SIG-M5 treated with dmso at 0.1 percent for 504 hours (cell line): ENCODE results near the gene CLK3.
"Not testable (repeated sequence)": the region's sequence is repeated elsewhere in the genome, so short reads cannot be mapped to it uniquely, and the experiment has no call there.

ENCODE experiments used
- DNase-seq: peaks from one replicate; lab custom pipeline; 2025; ENCODE audit not compliant: unreplicated experiment; lab: John Stamatoyannopoulos, UW

CLK3 gene

DNA sequence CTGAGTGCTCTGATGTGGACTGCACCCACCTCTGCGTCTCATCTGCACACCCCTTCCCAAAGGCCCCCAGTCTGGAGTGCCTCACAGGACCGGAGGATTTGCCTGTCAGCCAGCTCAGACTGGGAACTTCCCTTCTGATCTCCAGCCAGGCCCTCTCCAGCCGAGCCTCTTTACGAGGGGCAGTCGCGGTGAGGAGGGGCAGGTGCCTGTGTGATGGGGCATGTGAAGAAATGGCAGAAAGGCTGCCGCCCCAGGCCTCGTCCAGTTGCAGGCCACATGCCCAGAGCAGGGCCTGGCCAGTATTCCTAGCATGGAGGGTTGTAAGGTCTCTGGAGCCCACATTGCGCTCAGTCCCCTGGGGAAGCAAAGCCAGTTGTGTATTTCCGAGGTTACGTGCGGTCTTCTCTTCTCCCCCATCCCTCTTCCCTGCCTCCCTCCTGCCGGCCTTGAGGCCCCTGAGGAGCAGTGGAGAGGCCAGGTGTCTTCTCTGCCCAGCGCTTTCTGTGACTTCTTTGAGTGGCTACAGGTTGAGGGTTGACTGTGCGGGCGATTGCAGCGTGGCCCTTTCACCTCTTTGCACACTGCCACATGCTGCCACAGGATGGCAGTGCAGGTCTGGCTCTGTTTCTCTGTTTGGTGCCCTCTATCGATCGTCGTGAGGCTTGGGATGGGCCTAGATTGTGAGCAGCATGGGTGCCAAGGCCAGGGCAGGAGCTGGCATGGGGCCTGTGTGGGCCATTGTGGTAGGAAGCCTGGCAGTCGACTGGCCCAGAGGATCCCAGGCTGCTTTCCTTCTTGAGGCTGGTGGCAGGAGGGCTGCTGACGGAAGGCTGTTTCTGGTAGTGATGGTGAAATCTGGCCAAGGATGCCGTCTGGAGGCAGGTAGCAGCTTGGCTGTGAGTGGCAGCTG lies 5.3 kb downstream of the CLK3 start:
- DNase-seq = peak; percentile 86

GRCh38 chr15:74621546-74621920 lies 5.9 kb downstream of the CLK3 start:
- no peak for DNase-seq

GRCh38 chr15:74621936-74622335 lies 6.3 kb downstream of the CLK3 start:
- DNase-seq = no peak

DNA sequence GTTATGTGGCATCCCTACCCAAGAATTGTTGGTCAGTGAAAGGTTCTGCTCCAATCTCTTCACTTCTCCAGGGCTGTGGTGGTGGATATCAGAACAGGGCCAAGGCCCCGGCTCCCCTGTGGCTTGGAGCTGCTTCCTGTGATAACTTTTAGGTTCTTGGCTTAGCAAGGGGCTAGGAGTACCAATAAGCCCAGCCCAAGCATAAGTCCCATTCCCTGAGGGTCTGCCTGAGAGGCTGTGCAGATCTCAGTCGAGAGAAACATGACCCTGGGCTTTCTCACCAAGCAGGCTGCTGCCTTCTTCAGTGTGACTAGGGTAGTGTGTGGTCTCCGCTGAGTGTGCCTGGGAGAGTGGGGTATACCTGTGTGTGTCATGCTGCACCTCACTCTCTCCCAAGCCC lies 7.1 kb downstream of the CLK3 start:
- no peak for DNase-seq

GRCh38 chr15:74624020-74624602 lies 8.5 kb downstream of the CLK3 start:
- DNase-seq = no peak

DNA sequence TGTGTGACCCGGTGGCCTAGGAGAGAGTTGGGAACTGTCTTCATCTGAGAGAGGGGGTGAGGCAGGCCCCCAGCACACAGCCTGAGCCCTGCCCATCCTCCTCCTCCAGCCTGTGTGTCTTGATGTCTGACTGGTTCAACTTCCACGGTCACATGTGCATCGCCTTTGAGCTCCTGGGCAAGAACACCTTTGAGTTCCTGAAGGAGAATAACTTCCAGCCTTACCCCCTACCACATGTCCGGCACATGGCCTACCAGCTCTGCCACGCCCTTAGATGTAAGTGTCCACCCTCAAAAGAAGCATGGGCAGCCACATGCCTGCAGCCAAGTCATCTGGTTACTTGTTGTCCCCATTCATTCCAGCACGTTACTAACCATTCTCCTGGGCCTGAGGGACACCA lies 10.1 kb downstream of the CLK3 start:
- DNase-seq = no peak

DNA sequence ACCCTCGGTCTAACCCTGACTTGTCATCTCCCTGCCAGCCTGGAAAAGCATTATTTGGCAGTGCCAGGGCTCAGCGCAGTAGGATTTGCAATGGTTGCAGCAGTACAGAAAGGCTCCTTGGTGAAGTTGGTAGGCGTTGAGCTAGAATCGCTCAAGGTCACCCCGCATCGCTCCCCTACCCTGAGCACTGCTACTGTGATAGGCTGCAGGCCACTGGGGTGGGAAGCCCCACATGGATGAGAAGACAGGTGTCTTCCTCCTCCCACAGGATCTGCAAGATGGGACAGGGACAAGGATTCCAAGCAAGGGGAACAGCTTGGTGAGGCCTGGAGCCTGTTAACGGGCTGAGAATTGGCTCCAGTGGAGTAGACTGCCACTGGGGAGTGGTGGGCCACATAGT lies 10.7 kb downstream of the CLK3 start:
- DNase-seq = no peak

- DNase-seq = peak; percentile 7
Observed at GRCh38 chr15:74626752-74627692, 11.4 kb downstream of the CLK3 start.

- no peak for DNase-seq
Observed at GRCh38 chr15:74627766-74628165, 12.1 kb downstream of the CLK3 start.

DNA sequence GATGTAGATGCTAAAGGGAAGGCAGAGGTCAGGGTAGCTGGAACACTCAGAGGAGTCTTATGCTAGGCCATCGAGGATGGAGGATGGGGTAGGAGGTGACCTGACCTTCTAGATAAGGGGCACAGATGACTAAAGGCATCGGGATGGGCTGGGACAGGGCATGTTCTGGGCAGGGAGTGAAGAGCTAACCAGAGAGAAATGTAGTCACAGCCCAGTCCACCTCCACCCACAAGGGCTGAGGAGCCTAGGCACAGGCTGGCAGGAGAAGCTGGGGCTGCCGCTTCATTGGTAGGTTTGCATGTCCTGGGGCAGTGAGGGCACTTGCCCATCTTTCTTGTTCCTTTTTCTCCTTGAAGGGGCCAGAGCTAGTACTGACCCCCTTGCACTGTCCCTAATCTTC lies 12.6 kb downstream of the CLK3 start:
- DNase-seq = no peak

GRCh38 chr15:74628949-74629348 lies 13.3 kb downstream of the CLK3 start:
- no peak for DNase-seq

DNA sequence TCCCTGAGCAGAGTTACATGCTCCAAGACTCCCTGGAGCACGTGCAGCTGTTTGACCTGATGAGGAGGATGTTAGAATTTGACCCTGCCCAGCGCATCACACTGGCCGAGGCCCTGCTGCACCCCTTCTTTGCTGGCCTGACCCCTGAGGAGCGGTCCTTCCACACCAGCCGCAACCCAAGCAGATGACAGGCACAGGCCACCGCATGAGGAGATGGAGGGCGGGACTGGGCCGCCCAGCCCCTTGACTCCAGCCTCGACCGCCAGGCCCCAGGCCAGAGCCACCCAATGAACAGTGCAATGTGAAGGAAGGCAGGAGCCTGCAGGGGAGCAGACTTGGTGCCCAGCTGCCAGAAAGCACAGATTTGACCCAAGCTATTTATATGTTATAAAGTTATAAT lies 14.1 kb downstream of the CLK3 start:
- DNase-seq = not testable (repeated sequence)

- DNase-seq = no peak
Observed at GRCh38 chr15:74630284-74631086, 14.8 kb downstream of the CLK3 start.

DNA sequence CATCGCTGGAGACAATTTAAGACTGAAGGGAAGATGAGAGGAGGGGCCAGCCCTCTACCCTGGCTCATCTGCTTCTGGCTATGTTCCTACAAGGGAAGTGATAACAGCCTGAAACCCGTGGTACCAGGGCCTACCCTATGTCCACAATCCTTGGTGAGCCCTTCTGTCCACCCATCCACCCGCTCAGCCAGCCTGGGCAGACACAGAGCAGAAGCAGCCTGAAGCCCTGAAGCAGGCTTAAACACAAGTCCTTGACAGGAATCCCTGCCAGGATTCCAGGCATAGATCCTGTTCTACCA lies 15.4 kb downstream of the CLK3 start:
- DNase-seq = no peak

GRCh38 chr15:74631408-74631807 lies 15.8 kb downstream of the CLK3 start:
- no peak for DNase-seq

DNA sequence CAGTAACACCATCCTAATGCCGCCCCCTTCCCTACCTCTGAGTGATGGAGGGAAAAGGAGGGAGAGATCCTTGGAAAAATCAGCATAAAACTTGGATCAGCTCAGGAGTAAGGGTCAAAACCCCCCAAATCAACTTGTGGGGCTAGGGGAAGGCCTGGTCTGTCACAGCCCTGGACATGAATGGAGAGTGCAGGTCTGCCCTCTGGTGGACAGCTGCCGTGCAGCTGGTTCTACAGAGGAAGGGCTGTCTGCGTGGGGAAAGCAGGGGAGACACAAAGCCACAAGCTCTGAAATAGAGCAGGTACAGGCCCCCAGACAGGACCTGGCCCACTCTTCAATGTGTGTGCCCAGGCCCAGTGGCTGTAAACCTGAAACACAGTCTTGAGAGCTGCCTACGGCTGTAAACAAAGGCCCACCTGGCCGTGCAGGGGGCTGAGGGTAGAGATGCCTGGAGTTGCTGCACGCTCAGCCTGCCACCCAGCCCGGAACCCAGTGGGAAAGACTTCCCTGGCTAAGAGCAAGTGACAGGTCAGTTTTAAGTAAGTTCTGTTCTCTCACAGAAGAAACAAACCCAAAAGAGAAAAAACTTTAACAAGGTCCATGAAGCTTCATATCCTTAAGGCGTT lies 16.4 kb downstream of the CLK3 start:
- peak; percentile 38 for DNase-seq

DNA sequence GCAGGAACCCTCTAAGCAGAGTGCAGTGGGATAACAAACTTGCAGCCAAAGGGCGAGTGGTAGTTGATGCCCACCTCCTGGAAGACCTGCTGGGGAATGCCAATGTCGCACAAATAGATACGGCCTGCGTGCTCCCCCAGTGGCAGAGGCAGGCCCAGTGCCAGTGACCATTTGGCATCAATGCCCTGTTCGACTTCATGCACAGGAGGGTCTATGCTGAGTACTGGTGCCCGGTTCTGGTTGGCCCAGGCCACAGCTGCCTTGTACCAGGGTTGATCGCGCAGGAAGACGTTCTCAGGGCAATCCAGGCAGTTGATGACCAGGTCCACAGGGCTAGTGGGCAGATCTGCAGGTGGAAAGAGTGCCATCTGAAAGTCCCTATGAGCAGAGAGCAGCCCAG lies 17.0 kb downstream of the CLK3 start:
- no peak for DNase-seq

- no peak for DNase-seq
Observed at GRCh38 chr15:74633781-74634180, 18.1 kb downstream of the CLK3 start.

- DNase-seq = peak; percentile 67
Observed at GRCh38 chr15:74635228-74635627, 19.6 kb downstream of the CLK3 start.

DNA sequence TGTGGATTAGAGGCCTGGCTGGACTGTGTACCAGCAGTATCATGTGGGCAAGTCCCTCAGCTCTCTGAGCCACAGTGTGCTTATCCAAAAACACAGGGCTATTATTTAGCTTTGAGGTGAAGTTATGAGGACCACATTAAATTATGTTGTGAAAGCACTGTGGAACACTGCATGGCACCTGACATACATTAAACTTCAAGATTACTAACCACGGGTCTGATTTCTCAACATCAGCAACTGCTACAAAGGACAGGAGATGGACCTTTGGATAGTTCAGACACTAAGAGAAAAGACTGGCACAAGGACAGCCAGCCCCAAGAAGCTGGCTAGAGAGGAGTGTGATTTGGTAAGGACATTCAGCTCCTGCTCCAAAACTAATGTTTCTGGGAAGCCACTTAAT lies 21.3 kb downstream of the CLK3 start:
- DNase-seq = no peak

DNA sequence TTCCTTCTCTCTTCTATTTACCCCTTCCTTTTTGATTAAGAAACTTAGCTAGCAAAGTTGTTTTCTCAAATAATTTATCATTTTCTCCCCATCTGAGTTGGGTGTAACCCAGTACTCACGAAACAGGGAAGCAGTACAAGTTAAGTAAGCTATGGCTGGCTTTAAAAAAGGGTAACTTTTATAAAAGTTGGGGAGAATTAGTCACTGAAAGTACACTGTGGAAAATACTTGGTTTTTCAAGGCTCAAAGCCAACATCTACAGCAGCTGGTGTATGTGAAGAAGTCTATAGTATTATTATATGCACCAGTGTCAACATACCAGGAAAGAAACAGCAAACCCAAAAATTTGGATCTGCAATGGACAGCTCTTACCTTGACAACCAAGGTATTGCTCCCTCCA lies 25.5 kb downstream of the CLK3 start:
- DNase-seq = no peak
